ACC112 (cell line): ENCODE measurements around the gene SORBS2.

Experiments used
- H2AFZ ChIP-seq: fragments of 200-600 bp; sonication (generic); one replicate; pipeline ENCODE4 v1.6.0; 2017; ENCODE audit warnings: antibody characterized with exemption, low read length; ENCODE audit not compliant: unreplicated experiment
- H3K27ac ChIP-seq: fragments of 200-600 bp; sonication (generic); 2 replicates; pipeline ENCODE4 v1.5.1; 2014; ENCODE audit warnings: low read depth, mild to moderate bottlenecking, antibody characterized with exemption, low read length, moderate library complexity
- H3K27me3 ChIP-seq: fragments of 200-600 bp; sonication (generic); 2 replicates; pipeline ENCODE4 v1.6.1; 2014; ENCODE audit warnings: mild to moderate bottlenecking, antibody characterized with exemption, low read length, moderate library complexity, mixed read lengths; ENCODE audit not compliant: insufficient read depth
- H3K36me3 ChIP-seq: fragments of 200-600 bp; sonication (generic); 2 replicates; pipeline ENCODE4 v1.6.1; 2016; ENCODE audit warnings: mild to moderate bottlenecking, antibody characterized with exemption, low read length, moderate library complexity, mixed read lengths; ENCODE audit not compliant: insufficient read depth
- H3K4me1 ChIP-seq: fragments of 200-600 bp; sonication (generic); one replicate; pipeline ENCODE4 v1.6.1; 2016; ENCODE audit warnings: low read length, mixed read lengths; ENCODE audit not compliant: insufficient read depth, unreplicated experiment, control insufficient read depth
- H3K4me3 ChIP-seq: fragments of 200-600 bp; sonication (generic); 2 replicates; pipeline ENCODE4 v1.5.1; 2014; ENCODE audit warnings: mild to moderate bottlenecking, low read depth, low read length
- H3K79me2 ChIP-seq: fragments of 200-600 bp; sonication (generic); one replicate; pipeline ENCODE4 v1.6.0; 2016; ENCODE audit warnings: low read length; ENCODE audit not compliant: control insufficient read depth, unreplicated experiment, insufficient read depth

The SORBS2 gene

GRCh38 chr4:185540487-185541120 lies 271.4 kb downstream of the SORBS2 start:
- Histone ChIP-seq H3K36me3 (no peaks in the 10 kb centered on the region), H3K4me1 (peaks cover 7% of the 10 kb centered on the region), H3K4me3 (no peak overlapping the region), H2AFZ (no peak overlapping the region), H3K27ac (no peak overlapping the region), H3K27me3 (peaks cover 43% of the 10 kb centered on the region), H3K79me2 (no peaks in the 10 kb centered on the region)

- H3K27ac ChIP-seq = no peak overlapping the region
- no peak overlapping the region for H3K4me3 ChIP-seq
- peaks cover 43% of the 10 kb centered on the region for H3K27me3 ChIP-seq
- no peak overlapping the region for H2AFZ ChIP-seq
- peaks cover 7% of the 10 kb centered on the region for H3K4me1 ChIP-seq
- no peaks in the 10 kb centered on the region for H3K36me3 ChIP-seq
- H3K79me2 ChIP-seq = no peaks in the 10 kb centered on the region
Measured at GRCh38 chr4:185540040-185540439, 272.0 kb downstream of the SORBS2 start.

GRCh38 chr4:185538806-185539205 lies 273.2 kb downstream of the SORBS2 start:
- Histone ChIP-seq H2AFZ (no peak overlapping the region), H3K27me3 (peaks cover 43% of the 10 kb centered on the region), H3K36me3 (no peaks in the 10 kb centered on the region), H3K79me2 (no peaks in the 10 kb centered on the region), H3K27ac (no peak overlapping the region), H3K4me3 (no peak overlapping the region), H3K4me1 (peaks cover 7% of the 10 kb centered on the region)

GRCh38 chr4:185536411-185536709 lies 275.6 kb downstream of the SORBS2 start:
- Histone ChIP-seq H3K79me2 (no peaks in the 10 kb centered on the region), H3K4me1 (peaks cover 7% of the 10 kb centered on the region), H2AFZ (no peak overlapping the region), H3K4me3 (peak overlapping the region; percentile 88), H3K36me3 (no peaks in the 10 kb centered on the region), H3K27ac (no peak overlapping the region), H3K27me3 (peaks cover 29% of the 10 kb centered on the region)

GRCh38 chr4:185535612-185536410 lies 276.2 kb downstream of the SORBS2 start:
- H2AFZ ChIP-seq = no peak overlapping the region
- peaks cover 7% of the 10 kb centered on the region for H3K4me1 ChIP-seq

More at GRCh38 chr4:185535612-185536410, 276.2 kb downstream of the SORBS2 start:
- peak overlapping the region; percentile 88 for H3K4me3 ChIP-seq
- no peaks in the 10 kb centered on the region for H3K79me2 ChIP-seq
- H3K36me3 ChIP-seq = no peaks in the 10 kb centered on the region
- peaks cover 26% of the 10 kb centered on the region for H3K27me3 ChIP-seq
- H3K27ac ChIP-seq = no peak overlapping the region
